Transverse colon (tissue), 4 donors: ENCODE results near the gene SDK1.

Experiments
- EP300 ChIP-seq: sonication (generic); formaldehyde crosslinking; IDR thresholded peaks from one replicate; pipeline ENCODE4 v1.6.1; 2017; ENCODE audit warnings: antibody characterized with exemption, low read depth
- POLR2A ChIP-seq: fragments of 450-650 bp; IDR thresholded peaks from one replicate; pipeline ENCODE4 v1.6.1; 2016; ENCODE audit warnings: antibody characterized with exemption, mild to moderate bottlenecking, moderate library complexity
- POLR2AphosphoS5 ChIP-seq, 3 donors: sonication (generic); formaldehyde crosslinking; IDR thresholded peaks; one replicate each; pipeline ENCODE4 v1.6.1; 2016; ENCODE audit warnings: antibody characterized with exemption in 3 of 3
- TF ChIP-seq, protein P1 (sequence below), 5 experiments: fragments of 200-600 bp in 3 of 5; fragments of 450-650 bp in 2 of 5; sonication (generic) in 3 of 5; IDR thresholded peaks; 1 replicate in 2 of 5; 2 replicates in 3 of 5; pipeline ENCODE4 v1.5.1; 2016 to 2017; ENCODE audit warnings: antibody characterized with exemption in 5 of 5, inconsistent platforms in 3 of 5, mild to moderate bottlenecking in 2 of 5, moderate library complexity in 1 of 5

DNA sequence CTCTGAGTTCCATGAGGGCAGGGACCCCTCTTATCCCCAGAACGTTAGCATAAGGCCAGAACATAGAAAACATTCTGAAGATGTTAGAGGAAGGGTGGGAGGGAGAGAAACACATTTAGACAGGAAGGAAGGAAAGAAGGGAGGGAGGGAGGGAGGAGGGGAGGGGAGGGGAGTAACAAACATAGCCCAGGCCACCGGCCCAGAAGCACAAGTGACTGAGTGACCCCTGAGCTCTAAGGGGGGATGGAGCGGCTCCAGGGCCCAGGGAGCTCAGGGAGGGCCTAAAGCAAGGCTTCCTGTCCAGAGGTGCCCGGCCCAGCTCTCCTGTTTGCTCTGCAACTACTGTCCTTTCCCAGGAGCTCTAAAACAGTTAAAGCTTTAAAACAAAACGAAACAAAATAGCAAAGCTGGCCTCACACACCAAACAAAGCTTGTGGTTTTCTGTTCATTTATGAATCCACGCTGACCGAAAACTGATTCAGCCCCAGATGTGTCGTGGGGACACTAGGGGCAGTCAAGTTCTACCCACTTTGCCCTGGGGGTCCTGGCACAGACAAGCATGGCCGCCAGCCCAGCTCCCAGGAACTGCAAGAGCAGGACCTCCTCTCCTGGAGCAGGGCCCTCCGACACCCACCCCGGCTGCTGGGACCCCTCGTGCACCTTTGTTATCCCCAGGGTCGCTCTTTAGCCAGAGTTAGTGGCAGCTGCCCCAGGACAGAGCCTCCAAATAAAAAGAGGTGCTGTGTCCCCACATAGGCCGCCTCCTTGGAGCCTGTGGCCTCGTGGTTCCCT, 884.9 kb downstream of the SDK1 start:
- TF ChIP-seq, protein P1, sequence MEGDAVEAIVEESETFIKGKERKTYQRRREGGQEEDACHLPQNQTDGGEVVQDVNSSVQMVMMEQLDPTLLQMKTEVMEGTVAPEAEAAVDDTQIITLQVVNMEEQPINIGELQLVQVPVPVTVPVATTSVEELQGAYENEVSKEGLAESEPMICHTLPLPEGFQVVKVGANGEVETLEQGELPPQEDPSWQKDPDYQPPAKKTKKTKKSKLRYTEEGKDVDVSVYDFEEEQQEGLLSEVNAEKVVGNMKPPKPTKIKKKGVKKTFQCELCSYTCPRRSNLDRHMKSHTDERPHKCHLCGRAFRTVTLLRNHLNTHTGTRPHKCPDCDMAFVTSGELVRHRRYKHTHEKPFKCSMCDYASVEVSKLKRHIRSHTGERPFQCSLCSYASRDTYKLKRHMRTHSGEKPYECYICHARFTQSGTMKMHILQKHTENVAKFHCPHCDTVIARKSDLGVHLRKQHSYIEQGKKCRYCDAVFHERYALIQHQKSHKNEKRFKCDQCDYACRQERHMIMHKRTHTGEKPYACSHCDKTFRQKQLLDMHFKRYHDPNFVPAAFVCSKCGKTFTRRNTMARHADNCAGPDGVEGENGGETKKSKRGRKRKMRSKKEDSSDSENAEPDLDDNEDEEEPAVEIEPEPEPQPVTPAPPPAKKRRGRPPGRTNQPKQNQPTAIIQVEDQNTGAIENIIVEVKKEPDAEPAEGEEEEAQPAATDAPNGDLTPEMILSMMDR (IDR thresholded peaks at IDR 0.05) = no peak
- TF ChIP-seq POLR2AphosphoS5 (IDR thresholded peaks at IDR 0.05) (no peak), POLR2A (no peak), EP300 (no peak)
